Duodenal mucosa (tissue), 2 donors: Measurements from ENCODE around the gene TBC1D8.

Experiments used
- H3K27ac ChIP-seq: one replicate; pipeline ENCODE4 v1.7.0; 2013; ENCODE audit warnings: low read depth, low read length
- H3K27me3 ChIP-seq, 2 donors: one replicate each; pipeline ENCODE4 v1.7.0; 2013; ENCODE audit warnings: low read length in 2 of 2, control low read depth in 1 of 2; ENCODE audit not compliant: insufficient read depth in 2 of 2, control insufficient read depth in 1 of 2
- H3K36me3 ChIP-seq, 2 donors: one replicate each; pipeline ENCODE4 v1.7.0; 2013; ENCODE audit warnings: low read length in 2 of 2, control low read depth in 1 of 2; ENCODE audit not compliant: insufficient read depth in 2 of 2, control insufficient read depth in 1 of 2
- H3K4me1 ChIP-seq, 2 donors: one replicate each; pipeline ENCODE4 v1.7.0; 2013; ENCODE audit warnings: low read length in 2 of 2, control low read depth in 1 of 2; ENCODE audit not compliant: insufficient read depth in 2 of 2, control insufficient read depth in 1 of 2
- H3K4me3 ChIP-seq, 2 donors: one replicate each; pipeline ENCODE4 v1.7.0; 2013; ENCODE audit warnings: low read length in 2 of 2, low read depth in 1 of 2
- H3K9ac ChIP-seq, 2 donors: one replicate each; pipeline ENCODE4 v1.7.0; 2013; ENCODE audit warnings: low read length in 2 of 2, low read depth in 1 of 2
- H3K9me3 ChIP-seq, 2 donors: one replicate each; pipeline ENCODE4 v1.7.0; 2013; ENCODE audit warnings: low read length in 2 of 2, control low read depth in 1 of 2; ENCODE audit not compliant: control insufficient read depth in 1 of 2

TBC1D8 gene

DNA sequence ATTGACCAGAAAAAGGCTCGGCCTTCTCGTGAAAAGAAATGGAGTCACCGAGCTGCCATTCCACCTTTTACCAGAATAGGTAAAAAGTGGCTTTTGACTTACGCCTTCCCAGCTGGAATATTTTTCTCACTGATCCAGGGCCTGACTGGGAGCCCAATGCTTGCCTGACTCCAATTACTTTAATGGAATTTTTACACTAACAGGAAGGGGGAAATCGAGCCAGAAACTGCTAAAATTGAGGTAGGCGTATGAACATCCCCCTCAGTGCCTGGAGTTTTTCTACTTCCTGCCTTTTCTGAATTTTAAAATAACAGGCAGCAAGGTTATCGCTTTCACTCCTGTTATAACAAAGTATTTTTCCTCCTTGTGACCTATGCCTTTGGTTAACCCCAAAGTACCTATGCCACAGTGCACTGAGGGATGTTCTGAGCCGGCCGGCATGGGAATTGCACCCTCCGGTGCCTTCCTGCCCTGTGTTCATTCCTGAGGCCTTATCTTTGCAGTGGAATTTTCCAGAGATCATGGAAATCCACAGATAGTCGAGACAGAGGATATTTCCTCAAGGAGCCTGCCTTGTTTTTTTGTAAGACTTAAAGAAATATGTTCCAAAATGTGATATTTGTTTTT, 167.4 kb downstream of the TBC1D8 start:
- H3K9me3 ChIP-seq, result no peaks in the 10 kb centered on the region
- H3K27ac ChIP-seq, result no peak overlapping the region
- peaks cover 9 to 34% of the 10 kb centered on the region in 2 donors for H3K36me3 ChIP-seq
- H3K4me1 ChIP-seq, result no peaks in the 10 kb centered on the region
- no peak overlapping the region for H3K4me3 ChIP-seq
- H3K9ac ChIP-seq, result no peak overlapping the region
- H3K27me3 ChIP-seq, result no peaks in the 10 kb centered on the region

- Histone ChIP-seq H3K4me1 (no peaks in the 10 kb centered on the region), H3K9me3 (no peaks in the 10 kb centered on the region), H3K4me3 (no peak overlapping the region), H3K27ac (no peak overlapping the region), H3K27me3 (no peaks in the 10 kb centered on the region), H3K36me3 (peaks cover 9 to 37% of the 10 kb centered on the region in 2 donors), H3K9ac (no peak overlapping the region)
Observed at GRCh38 chr2:100983201-100983600, 168.0 kb downstream of the TBC1D8 start.

GRCh38 chr2:100982431-100982861, 168.7 kb downstream of the TBC1D8 start:
- H3K27ac ChIP-seq, result no peak overlapping the region

GRCh38 chr2:100981011-100981410, 170.2 kb downstream of the TBC1D8 start:
- peaks cover 7 to 45% of the 10 kb centered on the region in 2 donors for H3K36me3 ChIP-seq
- H3K4me1 ChIP-seq, result no peaks in the 10 kb centered on the region
- H3K27me3 ChIP-seq, result no peaks in the 10 kb centered on the region
- H3K9me3 ChIP-seq, result no peaks in the 10 kb centered on the region
- no peak overlapping the region for H3K27ac ChIP-seq
- no peak overlapping the region for H3K9ac ChIP-seq
- no peak overlapping the region for H3K4me3 ChIP-seq

More at GRCh38 chr2:100982431-100982861, 168.7 kb downstream of the TBC1D8 start:
- H3K36me3 ChIP-seq, result peaks cover 5 to 38% of the 10 kb centered on the region in 2 donors
- H3K4me3 ChIP-seq, result no peak overlapping the region
- H3K4me1 ChIP-seq, result no peaks in the 10 kb centered on the region
- H3K9ac ChIP-seq, result no peak overlapping the region
- no peaks in the 10 kb centered on the region for H3K27me3 ChIP-seq
- H3K9me3 ChIP-seq, result no peaks in the 10 kb centered on the region

GRCh38 chr2:100980046-100980445, 171.1 kb downstream of the TBC1D8 start:
- no peak overlapping the region for H3K27ac ChIP-seq
- H3K4me1 ChIP-seq, result no peaks in the 10 kb centered on the region
- peaks cover 10 to 54% of the 10 kb centered on the region in 2 donors for H3K36me3 ChIP-seq
- H3K9me3 ChIP-seq, result no peaks in the 10 kb centered on the region
- no peak overlapping the region for H3K4me3 ChIP-seq
- no peak overlapping the region for H3K9ac ChIP-seq
- H3K27me3 ChIP-seq, result no peaks in the 10 kb centered on the region

DNA sequence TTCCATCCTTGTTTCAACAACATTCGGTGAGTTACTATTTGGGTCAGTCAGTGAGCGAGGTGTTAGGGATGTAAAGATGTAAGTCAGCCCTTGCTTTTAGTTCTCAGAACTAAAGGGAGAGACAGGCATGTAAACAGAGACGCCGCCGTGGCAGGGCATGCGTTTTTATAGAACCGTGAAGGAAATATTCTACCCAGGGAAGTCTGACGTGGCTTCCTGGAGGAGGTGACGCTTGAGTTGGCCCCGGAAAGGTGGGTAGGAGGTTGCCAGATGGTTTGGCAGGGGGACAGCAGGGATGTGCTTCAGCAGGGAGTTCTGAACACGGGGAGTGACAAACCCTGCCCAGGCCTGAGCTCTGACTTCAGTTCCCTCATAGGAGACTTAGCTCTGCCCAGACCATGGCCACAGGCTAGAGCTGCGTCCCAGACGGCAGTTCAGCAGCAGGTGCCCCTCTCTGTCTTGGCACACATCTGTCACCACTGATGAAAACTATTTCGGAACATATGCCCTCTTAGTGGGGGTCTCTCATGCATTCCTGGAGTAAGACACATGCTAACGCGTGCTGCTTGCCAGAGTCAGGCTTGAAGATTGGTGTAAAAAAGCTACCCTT, 172.5 kb downstream of the TBC1D8 start:
- Histone ChIP-seq H3K36me3 (peaks cover 16 to 67% of the 10 kb centered on the region in 2 donors), H3K4me3 (no peak overlapping the region), H3K27ac (no peak overlapping the region), H3K9ac (no peak overlapping the region), H3K4me1 (no peaks in the 10 kb centered on the region), H3K27me3 (no peaks in the 10 kb centered on the region), H3K9me3 (no peaks in the 10 kb centered on the region)

GRCh38 chr2:100977511-100977910, 173.7 kb downstream of the TBC1D8 start:
- H3K27me3 ChIP-seq, result no peaks in the 10 kb centered on the region
- no peak overlapping the region for H3K4me3 ChIP-seq
- H3K27ac ChIP-seq, result no peak overlapping the region
- no peaks in the 10 kb centered on the region for H3K9me3 ChIP-seq
- no peaks in the 10 kb centered on the region for H3K4me1 ChIP-seq
- H3K9ac ChIP-seq, result no peak overlapping the region
- H3K36me3 ChIP-seq, result peaks cover 22 to 73% of the 10 kb centered on the region in 2 donors

DNA sequence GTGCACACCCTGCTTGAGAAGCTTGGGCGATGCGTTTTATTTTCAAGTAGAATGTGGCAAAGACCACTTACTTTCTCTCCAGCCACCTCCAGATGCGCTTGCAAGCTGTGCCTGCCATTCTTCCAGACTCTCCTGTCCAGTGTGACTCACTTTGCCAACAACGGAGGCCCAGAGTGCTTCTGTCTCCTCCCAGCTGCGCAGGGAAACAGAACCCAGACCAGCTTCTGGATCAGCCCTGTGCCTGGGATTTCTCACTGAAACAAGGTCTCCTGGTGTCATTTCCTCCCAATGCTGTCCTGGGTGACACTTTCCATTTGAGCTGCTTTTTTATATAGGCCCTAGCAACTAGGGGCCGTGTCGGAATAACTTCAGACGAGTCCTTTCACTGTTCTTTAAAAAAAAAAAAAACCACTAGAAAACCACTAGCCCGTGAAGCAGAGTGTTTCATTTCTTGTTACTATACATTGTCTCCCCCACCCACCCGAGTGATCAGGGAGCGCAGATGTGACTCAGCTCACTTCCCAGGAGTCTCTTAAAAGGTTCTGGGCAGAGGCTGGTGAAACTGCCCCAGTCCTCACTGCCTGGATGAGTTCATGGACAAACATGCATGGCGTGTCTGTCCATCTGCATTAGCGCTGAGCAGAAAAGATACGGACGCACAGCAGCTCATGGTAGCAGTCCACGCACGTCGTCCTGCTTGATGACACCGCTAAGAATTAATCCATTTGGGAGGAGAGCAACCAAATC, 174.4 kb downstream of the TBC1D8 start:
- no peaks in the 10 kb centered on the region for H3K9me3 ChIP-seq
- H3K9ac ChIP-seq, result no peak overlapping the region
- peaks cover 24 to 71% of the 10 kb centered on the region in 2 donors for H3K36me3 ChIP-seq
- H3K4me1 ChIP-seq, result no peaks in the 10 kb centered on the region
- no peak overlapping the region for H3K4me3 ChIP-seq
- H3K27me3 ChIP-seq, result no peaks in the 10 kb centered on the region
- H3K27ac ChIP-seq, result no peak overlapping the region

DNA sequence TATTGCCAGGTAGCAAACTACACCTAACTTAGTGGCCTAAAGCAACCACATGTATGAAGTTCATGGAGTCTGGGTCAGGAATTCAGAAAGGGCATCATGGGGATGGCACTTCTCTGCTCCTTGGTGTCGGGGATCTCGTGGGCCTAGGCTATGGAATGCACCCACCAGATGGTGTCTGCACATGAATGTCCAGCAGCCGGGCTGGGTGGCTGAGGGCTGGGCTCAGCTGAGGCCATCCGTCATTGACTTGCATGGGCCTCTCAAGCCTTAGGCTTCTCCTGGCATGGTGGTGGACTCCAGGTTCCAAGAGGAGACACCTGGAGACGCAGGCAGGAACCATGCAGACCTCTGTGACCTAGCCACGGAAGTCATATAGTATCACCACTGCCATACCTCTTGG, 175.1 kb downstream of the TBC1D8 start:
- Histone ChIP-seq H3K4me3 (no peak overlapping the region), H3K9me3 (no peaks in the 10 kb centered on the region), H3K27ac (no peak overlapping the region), H3K27me3 (no peaks in the 10 kb centered on the region), H3K9ac (no peak overlapping the region), H3K4me1 (no peaks in the 10 kb centered on the region), H3K36me3 (peaks cover 24 to 74% of the 10 kb centered on the region in 2 donors)

- H3K9ac ChIP-seq, result no peak overlapping the region
- H3K4me3 ChIP-seq, result no peak overlapping the region
- H3K9me3 ChIP-seq, result no peaks in the 10 kb centered on the region
- no peaks in the 10 kb centered on the region for H3K4me1 ChIP-seq
- H3K27me3 ChIP-seq, result no peaks in the 10 kb centered on the region
- H3K27ac ChIP-seq, result no peak overlapping the region
- H3K36me3 ChIP-seq, result peaks cover 24 to 78% of the 10 kb centered on the region in 2 donors
Observed at GRCh38 chr2:100975521-100975785, 175.7 kb downstream of the TBC1D8 start.
